A673 (cell line): ENCODE data around the gene CYS1. TPM values are rescaled to one million over a fixed set of nuclear protein-coding genes. Genes with fewer than 3 reads are reported as not detected.

Experiments used
- BruUV-seq: library from RNA; stranded (reverse); fragments of 400-500 nt; replicated peaks from 2 replicates; lab custom pipeline; 2021; lab: Mats Ljungman, UMichigan
- CTCF ChIA-PET: fragments of 300-600 bp; sonication (Branson Sonifier 250); formaldehyde crosslinking; loops from one replicate; lab custom pipeline; 2022; ENCODE audit warnings: antibody characterized with exemption; lab: Charles Lee
- POLR2A ChIA-PET: fragments of 300-600 bp; sonication (Branson Sonifier 250); formaldehyde crosslinking; loops from one replicate; lab custom pipeline; 2022; ENCODE audit warnings: antibody characterized with exemption; ENCODE audit not compliant: low non-redundant PET; lab: Charles Lee
- DNase-seq: peaks from one replicate; pipeline ENCODE4 v3.0.0-alpha.2; 2015; ENCODE audit warnings: low spot score
- H3K27ac ChIP-seq: fragments of 200-600 bp; sonication (generic); 2 replicates; pipeline ENCODE4 v1.5.1; 2016; ENCODE audit warnings: mixed run types, low read depth, mild to moderate bottlenecking, mixed read lengths, antibody characterized with exemption, low read length; ENCODE audit not compliant: poor library complexity, severe bottlenecking
- H3K27me3 ChIP-seq: fragments of 200-600 bp; sonication (generic); replicated peaks from 2 replicates; pipeline ENCODE4 v1.6.1; 2017; ENCODE audit warnings: mixed run types, low read depth, mild to moderate bottlenecking, mixed read lengths, antibody characterized with exemption, low read length; ENCODE audit not compliant: insufficient read depth, poor library complexity
- H3K36me3 ChIP-seq: fragments of 200-600 bp; sonication (generic); 2 replicates; pipeline ENCODE4 v1.6.1; 2016; ENCODE audit warnings: mixed run types, mild to moderate bottlenecking, mixed read lengths, antibody characterized with exemption, low read length; ENCODE audit not compliant: insufficient read depth, poor library complexity, severe bottlenecking
- H3K4me1 ChIP-seq: fragments of 200-600 bp; sonication (generic); 2 replicates; pipeline ENCODE4 v1.6.1; 2017; ENCODE audit warnings: mixed run types, mild to moderate bottlenecking, mixed read lengths, antibody characterized with exemption, low read length; ENCODE audit not compliant: insufficient read depth, poor library complexity, severe bottlenecking
- H3K4me3 ChIP-seq: fragments of 200-600 bp; sonication (generic); 2 replicates; pipeline ENCODE4 v1.5.1; 2016; ENCODE audit warnings: low read depth, mixed run types, mild to moderate bottlenecking, mixed read lengths, low read length; ENCODE audit not compliant: poor library complexity, severe bottlenecking
- H3K9me3 ChIP-seq: fragments of 200-600 bp; sonication (generic); 2 replicates; pipeline ENCODE4 v1.6.1; 2016; ENCODE audit warnings: mixed run types, low read depth, mild to moderate bottlenecking, mixed read lengths, antibody characterized with exemption, low read length; ENCODE audit not compliant: poor library complexity, severe bottlenecking
- EZH2 ChIP-seq: fragments of 200-600 bp; sonication (generic); IDR thresholded peaks from 2 replicates; pipeline ENCODE4 v1.6.1; 2017; ENCODE audit warnings: borderline replicate concordance, low read depth, mild to moderate bottlenecking, mixed read lengths, antibody characterized with exemption, low read length; ENCODE audit not compliant: poor library complexity, severe bottlenecking
- intact Hi-C: fragments of 100-400 bp; cut with micrococcal nuclease; formaldehyde crosslinking; loops from one replicate; pipeline ENCODE4 v1.10.0; 2022; ENCODE audit not compliant: unreplicated experiment
- total RNA-seq: library from RNA; stranded (reverse); gene quantifications from 2 replicates; pipeline ENCODE4 v1.2.3, GENCODE V29; 2021
- TF ChIP-seq, protein P1 (sequence below): fragments of 300-800, 200-600 bp; sonication (generic); conservative IDR thresholded peaks from 2 replicates; pipeline ENCODE4 v1.5.1; 2017; ENCODE audit warnings: low read depth, mild to moderate bottlenecking, antibody characterized with exemption, low read length, moderate library complexity, mixed read lengths

The CYS1 gene
- total RNA-seq, 1 experiment from 2014 or later: not detected

DNA sequence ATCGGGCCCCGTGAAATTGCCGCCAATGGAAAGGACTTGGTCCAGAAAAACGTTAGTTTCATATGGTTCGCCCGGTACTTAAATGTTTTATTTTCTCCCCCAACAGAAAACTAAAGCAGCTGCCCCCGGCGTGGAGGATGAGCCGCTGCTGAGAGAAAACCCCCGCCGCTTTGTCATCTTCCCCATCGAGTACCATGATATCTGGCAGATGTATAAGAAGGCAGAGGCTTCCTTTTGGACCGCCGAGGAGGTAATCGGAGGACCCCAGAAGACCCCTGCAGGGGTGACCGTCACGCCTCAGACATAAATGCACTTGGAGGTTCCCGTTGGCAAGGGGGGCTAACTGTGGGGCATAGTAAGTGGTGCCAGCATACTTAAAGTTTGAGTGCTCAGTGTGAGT lies 43.1 kb upstream of the CYS1 start:
- CTCF ChIA-PET: interaction anchor here (0.6 to 2.8 kb wide), 3 partner anchors 48 to 1093 kb away, joined by 3 to 42 read pairs (median 4); no protein-coding TSS in a partner anchor
- H3K36me3 ChIP-seq: peaks cover 50% of the 10 kb centered on the region
- H3K4me1 ChIP-seq: peaks cover 18% of the 10 kb centered on the region
- peak overlapping the region; percentile 88 for H3K4me3 ChIP-seq
- no peak for DNase-seq
- POLR2A ChIA-PET: interaction anchor here (0.6 kb wide), 1 partner anchor 12 kb away, joined by 3 read pairs; no protein-coding TSS in a partner anchor
- peak overlapping the region; percentile 98 for H3K27ac ChIP-seq
- no peaks in the 10 kb centered on the region for H3K9me3 ChIP-seq
- TF ChIP-seq EZH2: no peak
- TF ChIP-seq, protein P1, sequence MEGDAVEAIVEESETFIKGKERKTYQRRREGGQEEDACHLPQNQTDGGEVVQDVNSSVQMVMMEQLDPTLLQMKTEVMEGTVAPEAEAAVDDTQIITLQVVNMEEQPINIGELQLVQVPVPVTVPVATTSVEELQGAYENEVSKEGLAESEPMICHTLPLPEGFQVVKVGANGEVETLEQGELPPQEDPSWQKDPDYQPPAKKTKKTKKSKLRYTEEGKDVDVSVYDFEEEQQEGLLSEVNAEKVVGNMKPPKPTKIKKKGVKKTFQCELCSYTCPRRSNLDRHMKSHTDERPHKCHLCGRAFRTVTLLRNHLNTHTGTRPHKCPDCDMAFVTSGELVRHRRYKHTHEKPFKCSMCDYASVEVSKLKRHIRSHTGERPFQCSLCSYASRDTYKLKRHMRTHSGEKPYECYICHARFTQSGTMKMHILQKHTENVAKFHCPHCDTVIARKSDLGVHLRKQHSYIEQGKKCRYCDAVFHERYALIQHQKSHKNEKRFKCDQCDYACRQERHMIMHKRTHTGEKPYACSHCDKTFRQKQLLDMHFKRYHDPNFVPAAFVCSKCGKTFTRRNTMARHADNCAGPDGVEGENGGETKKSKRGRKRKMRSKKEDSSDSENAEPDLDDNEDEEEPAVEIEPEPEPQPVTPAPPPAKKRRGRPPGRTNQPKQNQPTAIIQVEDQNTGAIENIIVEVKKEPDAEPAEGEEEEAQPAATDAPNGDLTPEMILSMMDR: no peak
- no TSS peak for BruUV-seq
- intact Hi-C loops: loop anchor here (5.0 kb wide), 1 partner anchor 544 kb away; no protein-coding TSS in a partner anchor
- no peaks in the 10 kb centered on the region for H3K27me3 ChIP-seq

DNA sequence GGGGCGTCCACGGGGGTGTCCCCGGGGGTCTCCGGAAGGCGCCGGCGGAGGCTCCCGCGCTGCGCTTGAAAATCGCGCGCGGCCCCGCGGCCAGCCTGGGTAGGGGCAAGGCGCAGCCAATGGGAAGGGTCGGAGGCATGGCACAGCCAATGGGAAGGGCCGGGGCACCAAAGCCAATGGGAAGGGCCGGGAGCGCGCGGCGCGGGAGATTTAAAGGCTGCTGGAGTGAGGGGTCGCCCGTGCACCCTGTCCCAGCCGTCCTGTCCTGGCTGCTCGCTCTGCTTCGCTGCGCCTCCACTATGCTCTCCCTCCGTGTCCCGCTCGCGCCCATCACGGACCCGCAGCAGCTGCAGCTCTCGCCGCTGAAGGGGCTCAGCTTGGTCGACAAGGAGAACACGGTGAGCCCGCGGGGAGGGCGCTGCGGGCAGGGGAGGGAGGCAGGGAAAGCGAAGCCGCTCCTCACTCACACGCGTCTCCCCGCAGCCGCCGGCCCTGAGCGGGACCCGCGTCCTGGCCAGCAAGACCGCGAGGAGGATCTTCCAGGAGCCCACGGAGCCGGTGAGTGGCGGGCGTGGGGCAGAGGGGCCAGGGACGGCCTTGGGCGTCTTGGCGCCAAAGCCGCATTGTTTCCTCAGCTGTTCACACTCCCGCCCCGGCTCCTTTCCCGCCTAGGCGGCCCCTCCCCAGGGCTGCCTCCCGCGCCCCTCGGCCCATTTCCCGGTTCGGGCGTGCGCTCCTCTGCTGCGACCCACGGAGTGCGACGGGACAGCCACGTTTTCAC lies 42.5 kb upstream of the CYS1 start, which contains the start of gene RRM2:
RRM2 (plus strand) TSS at position 240 of the 781 bp plus-strand sequence; CDS start at position 300, 60 bp downstream.
- Histone ChIP-seq H3K36me3 (peaks cover 44% of the 10 kb centered on the region), H3K4me3 (peak within 1 kb of the TSS; percentile 88), H3K9me3 (no peaks in the 10 kb centered on the region), H3K27me3 (no peaks in the 10 kb centered on the region), H3K27ac (peak within 1 kb of the TSS; percentile 98), H3K4me1 (peaks cover 18% of the 10 kb centered on the region)
- CTCF ChIA-PET: no interaction called here
- intact Hi-C loops: loop anchor here (5.0 kb wide), 1 partner anchor 545 kb away; no protein-coding TSS in a partner anchor
- POLR2A ChIA-PET: interaction anchor here (0.6 kb wide), 1 partner anchor 12 kb away, joined by 3 read pairs; no protein-coding TSS in a partner anchor
- TF ChIP-seq, protein P1: no peak
- TF ChIP-seq EZH2: no peak
- DNase-seq: peak; percentile 98
- no TSS peak for BruUV-seq

DNA sequence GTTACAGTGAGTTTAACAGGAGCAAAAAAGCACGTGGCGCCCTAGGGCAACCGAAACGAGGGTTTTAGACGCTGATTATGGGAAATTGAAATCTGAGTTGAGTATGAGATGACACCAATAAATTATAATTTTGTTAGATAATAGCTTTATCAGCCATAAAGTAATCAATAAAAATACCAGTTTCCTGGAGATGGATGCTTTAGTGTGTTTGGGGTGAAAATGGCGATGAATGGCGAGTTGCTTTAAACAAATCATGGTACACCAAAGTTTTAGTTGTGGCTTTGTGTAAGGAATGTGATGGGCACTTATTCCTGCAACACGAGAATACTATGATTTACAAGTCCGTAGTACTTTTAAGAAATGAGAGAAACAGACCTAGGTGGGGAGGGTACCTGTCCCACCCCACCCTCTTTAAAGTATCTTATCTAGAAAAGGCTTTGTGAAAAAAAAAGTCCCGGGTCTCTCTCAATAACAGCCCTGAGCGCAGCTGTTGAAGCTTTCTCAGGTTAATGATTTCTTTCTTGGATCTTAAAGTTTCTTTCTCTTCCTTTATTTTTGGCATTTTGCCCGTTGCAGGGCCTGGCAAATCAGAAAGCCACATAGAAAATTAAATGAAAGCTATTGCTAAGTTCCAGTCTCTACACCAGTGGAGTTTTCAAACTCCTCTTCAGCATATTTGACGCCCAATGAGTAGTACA lies 40.8 kb upstream of the CYS1 start:
- Histone ChIP-seq H3K36me3 (peaks cover 27% of the 10 kb centered on the region), H3K4me3 (peak overlapping the region; percentile 88), H3K27me3 (no peaks in the 10 kb centered on the region), H3K27ac (peak overlapping the region; percentile 98), H3K4me1 (peaks cover 18% of the 10 kb centered on the region), H3K9me3 (no peaks in the 10 kb centered on the region)
- BruUV-seq: no TSS peak
- ChIA-PET POLR2A (no interaction called here), CTCF (interaction anchor here (0.7 to 1.0 kb wide), 2 partner anchors 24 to 288 kb away, joined by 3 read pairs; no protein-coding TSS in a partner anchor)
- TF ChIP-seq EZH2: no peak
- TF ChIP-seq, protein P1: no peak
- peak; percentile 76 for DNase-seq
- intact Hi-C loops: loop anchor here (5.0 kb wide), 1 partner anchor 546 kb away; no protein-coding TSS in a partner anchor
